SIG-M5 treated with dmso at 0.1 percent for 504 hours (cell line): Measurements from ENCODE around the gene YOD1.

Experiments
- DNase-seq: peaks from one replicate; lab custom pipeline; 2025; ENCODE audit not compliant: unreplicated experiment; lab: John Stamatoyannopoulos, UW

Gene YOD1

DNA sequence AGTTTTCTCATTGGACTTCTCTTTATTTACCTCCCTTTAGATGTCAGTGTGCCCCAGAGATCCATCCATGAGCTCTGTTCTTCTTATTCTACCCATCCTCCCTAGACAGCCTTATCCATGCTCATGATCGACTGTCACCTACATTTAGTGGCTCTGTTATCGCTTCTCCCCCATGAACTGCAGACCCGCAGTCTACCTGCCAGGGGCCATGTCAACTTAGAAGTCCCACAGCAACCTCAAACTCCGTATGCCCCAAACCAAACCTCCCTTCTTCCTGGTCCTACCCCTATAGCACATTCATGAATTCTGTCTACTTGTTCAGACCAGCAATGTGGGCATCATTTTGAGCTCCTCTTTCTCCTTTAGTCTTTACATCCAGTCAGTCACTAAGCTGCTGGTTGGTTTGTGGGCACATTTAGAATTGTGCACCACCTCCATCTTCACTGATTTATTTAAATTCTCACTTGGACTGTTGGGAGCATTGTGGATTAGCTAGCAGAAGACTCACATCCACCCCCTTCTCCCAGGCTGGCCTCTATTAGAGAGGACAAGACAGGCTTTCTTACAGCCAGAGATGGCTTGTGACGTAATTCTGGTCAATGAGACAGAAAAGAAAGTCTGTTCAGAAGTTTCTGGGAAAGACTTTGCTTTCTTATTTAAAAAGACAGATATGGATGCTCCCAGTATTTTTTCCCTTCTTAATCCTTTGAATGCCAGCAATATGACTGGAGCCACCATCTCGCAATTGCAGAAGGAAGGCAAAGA lies 37.5 kb downstream of the YOD1 start:
- no peak for DNase-seq

DNA sequence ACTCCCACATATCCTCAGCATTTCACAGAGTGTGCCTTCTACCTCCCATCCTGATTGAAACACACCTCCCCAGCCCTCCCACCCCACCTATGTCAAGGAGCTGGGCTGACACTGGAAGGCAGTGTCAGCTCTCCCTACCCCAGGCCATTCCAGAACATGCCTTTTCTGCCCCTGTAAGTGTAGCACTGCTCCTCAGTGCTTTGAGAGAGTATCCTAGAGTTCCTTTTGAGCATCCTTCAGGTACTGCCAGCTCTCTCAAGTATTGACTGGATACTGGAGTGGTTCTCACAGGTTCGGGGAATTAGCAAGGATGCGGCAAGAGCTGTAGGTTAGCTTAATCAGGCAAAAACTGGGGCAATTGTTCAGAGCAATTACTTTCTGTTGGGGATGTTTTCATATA lies 40.3 kb downstream of the YOD1 start:
- DNase-seq: no peak

DNA sequence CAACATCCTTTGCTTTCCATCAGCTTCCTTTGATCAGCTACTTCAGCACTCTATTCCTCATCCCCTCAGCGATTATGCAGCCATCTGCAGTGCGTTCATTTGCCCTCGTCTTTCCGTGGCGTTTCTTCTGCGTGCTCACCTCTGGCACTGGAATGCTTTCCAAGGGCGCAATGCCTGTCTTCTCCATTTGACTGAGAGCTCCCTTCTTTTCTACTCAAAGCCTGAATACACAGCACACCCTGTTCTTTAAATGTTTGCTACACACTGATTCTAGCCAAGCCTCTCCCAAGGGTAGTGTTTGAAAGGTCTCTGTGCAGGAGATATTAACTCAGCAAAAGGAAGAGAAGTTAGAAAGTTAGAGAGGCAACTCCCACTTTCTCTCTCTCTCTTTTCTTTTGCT lies 41.1 kb downstream of the YOD1 start:
- no peak for DNase-seq

- DNase-seq: no peak
These were observed 41.7 kb downstream of the YOD1 start for GRCh38 chr1:207009182-207009850.

- no peak for DNase-seq
These were observed 43.5 kb downstream of the YOD1 start for GRCh38 chr1:207007352-207008033.

GRCh38 chr1:207006914-207007313 lies 44.1 kb downstream of the YOD1 start:
- no peak for DNase-seq

DNA sequence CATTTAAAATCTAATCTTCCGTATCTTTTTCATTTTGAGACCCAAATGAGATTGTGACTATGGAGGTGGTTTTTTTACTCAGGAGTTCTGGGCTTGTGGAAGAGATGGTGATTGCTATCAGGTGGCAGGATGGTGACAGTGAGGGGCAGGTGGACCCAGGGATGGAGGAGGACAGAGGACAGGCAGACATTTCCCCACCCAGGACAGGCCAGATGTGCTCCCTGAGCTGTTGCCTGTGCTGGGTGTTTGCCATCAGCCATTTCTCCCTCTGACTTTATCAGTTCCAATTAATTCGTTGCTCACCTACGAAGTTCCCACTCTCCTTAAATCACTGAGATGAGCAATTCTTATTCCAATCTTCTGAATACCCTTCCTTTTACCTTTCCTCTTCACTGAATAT lies 44.9 kb downstream of the YOD1 start:
- DNase-seq: no peak

DNA sequence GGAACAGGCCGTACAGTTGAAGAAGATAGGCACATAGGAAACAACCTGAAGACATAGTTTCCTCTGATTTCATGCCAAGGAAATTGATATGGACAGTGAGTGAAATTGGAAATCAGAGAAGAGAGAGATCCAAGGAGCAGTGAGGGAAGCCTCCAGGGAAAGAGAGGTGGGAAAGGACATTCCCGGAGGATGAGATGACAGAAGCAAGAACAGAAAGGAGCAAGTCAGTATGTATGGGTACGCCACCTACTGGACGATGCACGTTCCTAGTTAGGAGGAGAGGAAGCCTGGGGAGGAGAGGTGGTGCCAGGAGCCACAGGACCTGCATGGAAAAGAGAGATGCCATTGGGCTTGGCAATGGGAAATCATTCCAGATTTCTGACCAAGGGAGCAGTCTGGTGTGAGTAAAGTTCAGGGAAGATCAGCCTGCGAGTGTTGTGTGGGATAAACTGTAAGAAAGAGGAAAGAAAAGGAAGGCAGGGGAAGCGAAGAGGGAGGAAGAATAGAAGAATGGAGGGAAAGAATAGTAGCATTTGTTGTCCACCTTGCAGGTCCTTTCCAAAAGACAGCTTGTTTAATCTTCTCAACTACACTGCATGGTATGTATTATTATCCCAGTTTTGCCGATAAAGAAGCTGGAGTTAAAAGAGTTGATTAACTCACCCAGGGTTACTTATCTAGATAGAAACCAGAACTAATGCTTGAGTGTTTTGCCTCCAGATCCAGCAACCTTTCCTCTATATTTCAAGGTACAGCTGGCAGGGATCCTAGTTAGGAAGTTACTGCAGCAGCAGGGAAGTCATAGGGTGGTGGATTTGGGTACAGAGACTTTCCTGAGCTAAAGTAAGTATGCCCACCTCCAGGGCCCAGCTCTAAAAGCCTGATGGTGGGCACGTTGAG lies 45.8 kb downstream of the YOD1 start:
- DNase-seq: peak; percentile 80

- DNase-seq: no peak
These were observed 47.8 kb downstream of the YOD1 start for GRCh38 chr1:207003210-207003609.

GRCh38 chr1:207002724-207003146 lies 48.3 kb downstream of the YOD1 start:
- DNase-seq: no peak

DNA sequence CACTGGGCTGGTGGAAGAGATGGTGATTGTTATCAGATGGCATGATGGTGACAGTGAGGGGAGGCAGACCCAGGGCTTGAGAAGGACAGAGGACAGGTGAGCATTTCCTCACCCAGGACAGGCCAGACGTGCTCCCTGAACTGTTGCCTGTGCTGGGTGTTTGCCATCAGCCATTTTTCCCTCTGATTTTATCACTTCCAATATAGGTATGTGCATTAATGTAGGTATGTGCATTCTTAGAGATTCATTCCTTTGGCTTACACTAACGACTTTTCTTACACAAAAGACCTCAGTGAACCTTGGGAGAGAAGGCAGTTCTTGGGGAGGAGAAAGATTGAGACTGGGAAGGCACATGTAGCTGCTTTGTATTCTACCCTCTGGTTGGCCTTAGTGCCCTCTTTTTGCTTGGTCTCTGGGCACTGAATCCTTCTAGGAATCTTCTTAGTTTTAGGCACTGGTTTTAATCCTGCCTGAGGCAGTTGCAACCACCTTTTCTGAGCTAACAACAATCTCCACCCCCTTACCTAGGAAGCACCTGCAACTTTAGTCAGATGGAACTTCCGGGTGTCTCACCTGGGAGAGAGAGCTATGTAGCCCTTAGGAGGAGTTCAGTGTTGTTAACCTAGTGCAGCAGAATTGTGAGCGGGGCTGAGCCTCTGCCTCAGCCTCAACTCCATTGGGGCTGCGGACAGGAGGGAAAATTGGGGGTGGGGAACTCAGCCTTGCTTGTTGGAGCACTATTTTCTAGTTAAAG lies 49.3 kb downstream of the YOD1 start:
- DNase-seq: no peak

- no peak for DNase-seq
These were observed 50.2 kb downstream of the YOD1 start for GRCh38 chr1:207000651-207001291.

GRCh38 chr1:206998816-206999215 lies 52.2 kb downstream of the YOD1 start:
- peak; percentile 51 for DNase-seq
